GM12878 (cell line): ENCODE results near the gene CD164L2. TPM values are rescaled to one million over a fixed set of nuclear protein-coding genes. Genes with fewer than 3 reads are reported as not detected.

Source experiments
- ATAC-seq: fragments of 200-7000 bp; cut with Tn5 transposase; 3 replicates; pipeline ENCODE4 v1.9.1; 2020; ENCODE audit warnings: mild to moderate bottlenecking, moderate library complexity
- BruUV-seq: library from RNA; stranded (reverse); fragments of 400-500 nt; replicated peaks from 2 replicates; lab custom pipeline; 2021; lab: Mats Ljungman, UMichigan
- CTCF ChIA-PET: fragments of 300-600 bp; sonication (Branson Sonifier 250); formaldehyde crosslinking; extraction: SDS; loops from one replicate; lab custom pipeline; 2021; ENCODE audit warnings: inconsistent platforms; lab: Yijun Ruan, JAX
- POLR2A ChIA-PET: fragments of 350-600 bp; formaldehyde crosslinking; extraction: SDS; loops from one replicate; lab custom pipeline; 2021; ENCODE audit warnings: inconsistent platforms; lab: Charles Lee
- RAD21 ChIA-PET: fragments of 300-600 bp; sonication (Branson Sonifier 250); formaldehyde crosslinking; loops from one replicate; lab custom pipeline; 2023; ENCODE audit warnings: antibody characterized with exemption; ENCODE audit not compliant: unreplicated experiment; lab: Charles Lee
- SMC1A ChIA-PET: fragments of 300-600 bp; sonication (Branson Sonifier 250); formaldehyde crosslinking; loops from one replicate; lab custom pipeline; 2023; ENCODE audit not compliant: unreplicated experiment, uncharacterized antibody; lab: Charles Lee
- DNase-seq: peaks from one replicate; pipeline ENCODE4 v3.0.0-alpha.2; 2011; ENCODE audit warnings: low read depth, low spot score
- FAIRE-seq: peaks from 3 replicates; lab custom pipeline; 2011; peaks lifted over from hg19 to GRCh38; lab: Jason Lieb, UNC
- H2AFZ ChIP-seq: 2 replicates; pipeline ENCODE4 v1.6.0; 2011; ENCODE audit warnings: low read depth, low read length, control low read depth; ENCODE audit not compliant: control insufficient read depth
- H3K27ac ChIP-seq: 2 replicates; pipeline ENCODE4 v1.5.1; 2011; ENCODE audit warnings: control low read depth; ENCODE audit not compliant: control insufficient read depth, insufficient read depth
- H3K27me3 ChIP-seq, 2 experiments: replicated peaks in 1 of 2; 2 replicates each; pipeline versions ENCODE4 v1.6.0 to v1.6.1; 2011; ENCODE audit warnings: low read length in 1 of 2; ENCODE audit not compliant: control insufficient read depth in 2 of 2, insufficient read depth in 2 of 2
- H3K36me3 ChIP-seq, 2 experiments: 2 replicates each; pipeline ENCODE4 v1.5.1; 2011; ENCODE audit warnings: low read length in 1 of 2; ENCODE audit not compliant: control insufficient read depth in 2 of 2, insufficient read depth in 2 of 2
- H3K4me1 ChIP-seq: 2 replicates; pipeline ENCODE4 v1.6.1; 2011; ENCODE audit warnings: mild to moderate bottlenecking, low read length, moderate library complexity, mixed read lengths; ENCODE audit not compliant: control insufficient read depth, insufficient read depth
- H3K4me2 ChIP-seq: 2 replicates; pipeline ENCODE4 v1.6.0; 2011; ENCODE audit warnings: control low read depth; ENCODE audit not compliant: control insufficient read depth, insufficient read depth
- H3K4me3 ChIP-seq: fragments of 200-600 bp; sonication (generic); 2 replicates; pipeline ENCODE4 v1.5.1; 2016
- H3K79me2 ChIP-seq: 2 replicates; pipeline ENCODE4 v1.6.0; 2011; ENCODE audit warnings: low read length; ENCODE audit not compliant: control insufficient read depth, insufficient read depth
- H3K9ac ChIP-seq: 2 replicates; pipeline ENCODE4 v1.8.0; 2011; ENCODE audit warnings: low read length, control low read depth, mixed read lengths; ENCODE audit not compliant: control insufficient read depth, insufficient read depth
- H3K9me3 ChIP-seq: replicated peaks from 3 replicates; pipeline ENCODE4 v1.5.1; 2011; ENCODE audit warnings: mild to moderate bottlenecking, low read length; ENCODE audit not compliant: control insufficient read depth, insufficient read depth
- H4K20me1 ChIP-seq: 2 replicates; pipeline ENCODE4 v1.6.0; 2011; ENCODE audit not compliant: control insufficient read depth, insufficient read depth
- CBX3 ChIP-seq: fragments of 200-600 bp; sonication (generic); IDR thresholded peaks from 2 replicates; pipeline ENCODE4 v1.6.1; 2016; ENCODE audit warnings: low read depth, borderline replicate concordance
- CEBPB ChIP-seq, 2 experiments: fragments of 150-350 bp in 1 of 2; IDR thresholded peaks; 2 replicates each; pipeline ENCODE4 v1.6.1; 2012 to 2014; ENCODE audit warnings: low read depth in 2 of 2, low read length in 2 of 2, borderline replicate concordance in 1 of 2, inconsistent platforms in 1 of 2
- EED ChIP-seq: sonication (generic); IDR thresholded peaks from 2 replicates; pipeline ENCODE4 v1.6.1; 2016; ENCODE audit warnings: antibody characterized with exemption, low read depth
- EZH2 ChIP-seq: IDR thresholded peaks from 2 replicates; pipeline ENCODE4 v1.6.1; 2012; ENCODE audit warnings: low read depth, mild to moderate bottlenecking, control low read depth, inconsistent platforms, low read length, borderline replicate concordance; ENCODE audit not compliant: control insufficient read depth
- FOXK2 ChIP-seq: fragments of 450-650 bp; IDR thresholded peaks from 2 replicates; pipeline ENCODE4 v1.6.1; 2017; ENCODE audit warnings: mild to moderate bottlenecking, moderate library complexity
- HDAC2 ChIP-seq: fragments of 200-600 bp; sonication (generic); IDR thresholded peaks from 2 replicates; pipeline ENCODE4 v1.6.1; 2017
- LARP7 ChIP-seq: fragments of 450-650 bp; IDR thresholded peaks from 2 replicates; pipeline ENCODE4 v1.6.1; 2017; ENCODE audit warnings: mild to moderate bottlenecking
- NFYA ChIP-seq: IDR thresholded peaks from 2 replicates; pipeline ENCODE4 v1.6.1; 2011; ENCODE audit warnings: low read depth, mild to moderate bottlenecking, low read length, improper control_type of control experiment, borderline replicate concordance
- SIX5 ChIP-seq: IDR thresholded peaks from 2 replicates; pipeline ENCODE4 v1.6.1; 2011; ENCODE audit warnings: mild to moderate bottlenecking, low read depth, low read length, moderate library complexity; ENCODE audit not compliant: severe bottlenecking
- TAF1 ChIP-seq: IDR thresholded peaks from 2 replicates; pipeline ENCODE4 v1.6.1; 2011; ENCODE audit warnings: mild to moderate bottlenecking, low read depth, low read length, borderline replicate concordance
- TARDBP ChIP-seq: IDR thresholded peaks from 2 replicates; pipeline ENCODE4 v1.6.1; 2016; ENCODE audit warnings: borderline replicate concordance
- YBX1 ChIP-seq: fragments of 450-650 bp; IDR thresholded peaks from 2 replicates; pipeline ENCODE4 v1.6.1; 2016; ENCODE audit warnings: antibody characterized with exemption
- ZZZ3 ChIP-seq: IDR thresholded peaks from 2 replicates; pipeline ENCODE4 v1.6.1; 2011; ENCODE audit warnings: low read depth; ENCODE audit not compliant: control insufficient read depth, insufficient read length
- WGBS: methylation state at CpG from one replicate; pipeline ENCODE4 v1.1.6; 2016; ENCODE audit warnings: low lambda C conversion rate; ENCODE audit not compliant: insufficient replicate concordance, insufficient coverage; ENCODE audit errors: missing lambda C conversion rate; 5-methylcytosine and 5-hydroxymethylcytosine counted together
- in situ Hi-C: fragments of 300-500 bp; cut with MboI; formaldehyde crosslinking; loops from 9 replicates; pipeline ENCODE4 v1.14.3; 2018; ENCODE audit warnings: mixed read lengths
- intact Hi-C: fragments of 100-400 bp; cut with micrococcal nuclease; formaldehyde crosslinking; loops from one replicate; pipeline ENCODE4 v1.14.2; 2022; ENCODE audit not compliant: unreplicated experiment
- polyA plus RNA-seq, 11 experiments: library from polyadenylated mRNA; depleted of rRNA in 4 of 11; unstranded in 6 of 11; stranded (reverse) in 5 of 11; fragments of >200 nt; fragmentation: Nextera tagmentation in 4 of 11; fragmentation: Illumina TruSeq in 1 of 11; extraction: Ambion mirVana in 4 of 11; extraction: Trizol in 1 of 11; gene quantifications; 1 replicate in 1 of 11; 2 replicates in 10 of 11; pipeline versions ENCODE4 v1.2.1 to v1.2.3, GENCODE V29; 2011 to 2016; ENCODE audit warnings: inconsistent platforms in 2 of 11, missing spikeins in 2 of 11, low read depth in 1 of 11
- total RNA-seq, 4 experiments: library from RNA; depleted of rRNA in 3 of 4; stranded (reverse); fragments of >200 nt in 3 of 4; fragmentation: Illumina TruSeq in 1 of 4; extraction: Trizol in 1 of 4; gene quantifications; 2 replicates each; pipeline versions ENCODE4 v1.2.1 to v1.2.3, GENCODE V29; 2013 to 2021
- TF ChIP-seq, protein P1 (sequence below): fragments of 450-650 bp; IDR thresholded peaks from 2 replicates; pipeline ENCODE4 v1.6.1; 2017; ENCODE audit warnings: low read depth, mild to moderate bottlenecking, moderate library complexity

Gene CD164L2
- total and polyA plus RNA-seq, 10 of the 15 experiments (the other 5 are each of a cell fraction or from before 2014, with no cell fraction given): not detected

DNA sequence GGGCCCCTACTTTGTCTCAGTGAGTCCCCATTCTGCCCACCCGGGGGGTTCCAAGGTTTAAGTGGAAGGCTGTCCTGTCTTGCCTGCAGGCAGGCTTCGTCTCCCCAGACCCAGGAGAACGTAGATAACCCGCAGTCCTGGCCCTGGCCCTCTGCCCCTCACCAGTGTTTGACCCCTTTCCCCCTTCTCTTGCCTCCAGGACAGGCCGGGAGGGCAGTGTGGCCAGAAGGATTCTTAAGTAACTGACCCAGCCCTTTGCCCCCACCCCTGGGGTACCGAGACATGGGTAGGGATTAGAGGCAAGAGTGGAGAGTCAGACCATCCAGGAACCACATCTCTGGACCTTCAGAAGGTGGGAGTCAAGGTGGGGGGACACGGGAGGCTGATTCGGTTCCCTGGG, 52.3 kb downstream of the CD164L2 start:
- no peak for TF ChIP-seq TARDBP
- TF ChIP-seq YBX1: no peak
- TF ChIP-seq, protein P1, sequence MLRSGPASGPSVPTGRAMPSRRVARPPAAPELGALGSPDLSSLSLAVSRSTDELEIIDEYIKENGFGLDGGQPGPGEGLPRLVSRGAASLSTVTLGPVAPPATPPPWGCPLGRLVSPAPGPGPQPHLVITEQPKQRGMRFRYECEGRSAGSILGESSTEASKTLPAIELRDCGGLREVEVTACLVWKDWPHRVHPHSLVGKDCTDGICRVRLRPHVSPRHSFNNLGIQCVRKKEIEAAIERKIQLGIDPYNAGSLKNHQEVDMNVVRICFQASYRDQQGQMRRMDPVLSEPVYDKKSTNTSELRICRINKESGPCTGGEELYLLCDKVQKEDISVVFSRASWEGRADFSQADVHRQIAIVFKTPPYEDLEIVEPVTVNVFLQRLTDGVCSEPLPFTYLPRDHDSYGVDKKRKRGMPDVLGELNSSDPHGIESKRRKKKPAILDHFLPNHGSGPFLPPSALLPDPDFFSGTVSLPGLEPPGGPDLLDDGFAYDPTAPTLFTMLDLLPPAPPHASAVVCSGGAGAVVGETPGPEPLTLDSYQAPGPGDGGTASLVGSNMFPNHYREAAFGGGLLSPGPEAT: no peak
- TF ChIP-seq CBX3: no peak
- TF ChIP-seq ZZZ3: no peak
- TF ChIP-seq LARP7: no peak
- TF ChIP-seq EED: no peak
- TF ChIP-seq FOXK2: no peak
- no peak for TF ChIP-seq NFYA
- no peak for TF ChIP-seq HDAC2
- no peak for TF ChIP-seq CEBPB (IDR thresholded peaks at IDR 0.05; ENCODE audit: borderline replicate concordance in 1 of 2, low read depth in 2 of 2, low read length in 2 of 2)
- no peak for TF ChIP-seq EZH2
- TF ChIP-seq TAF1: no peak
- no peak for TF ChIP-seq SIX5

More for the DNA sequence above, 52.3 kb downstream of the CD164L2 start:
- no peak for FAIRE-seq
- no peak overlapping the region for H3K4me2 ChIP-seq
- BruUV-seq: no TSS peak
- H3K27ac ChIP-seq: no peak overlapping the region
- intact Hi-C loops: no loop called here
- ChIA-PET RAD21 (no interaction called here), SMC1A (no interaction called here), POLR2A (no interaction called here), CTCF (interaction anchor here (0.7 to 4.4 kb wide), 3 partner anchors 27 to 274 kb away, joined by 3 to 77 read pairs (median 3); no protein-coding TSS in a partner anchor)
- no peak for DNase-seq
- WGBS: 95% methylated on average over 8 of the region's 8 CpGs
- H3K27me3 ChIP-seq: no peaks in the 10 kb centered on the region
- H3K36me3 ChIP-seq: peaks cover 18 to 24% of the 10 kb centered on the region in 2 experiments
- in situ Hi-C loops: no loop called here
- ATAC-seq: no peak
- H3K9me3 ChIP-seq: no peaks in the 10 kb centered on the region
- no peak overlapping the region for H3K4me3 ChIP-seq
- peaks cover 19% of the 10 kb centered on the region for H3K79me2 ChIP-seq
- no peaks in the 10 kb centered on the region for H3K4me1 ChIP-seq
- no peak overlapping the region for H2AFZ ChIP-seq
- no peak overlapping the region for H3K9ac ChIP-seq
- no peaks in the 10 kb centered on the region; the same call in 1 of the 2 replicates for H4K20me1 ChIP-seq

Other genes with a start within 250 kb of the CD164L2 start
Only the 7 nearest of the 9 such genes appear.
- gene WDTC1, start 148.7 kb downstream of the CD164L2 start, total RNA-seq (2014; rRNA removed): 14.2 and 15.4 TPM in 2 replicates
- 8.0 and 8.2 TPM in 2 replicates for gene WDTC1, start 148.7 kb downstream of the CD164L2 start, total RNA-seq (2014; rRNA removed; fragmentation: Illumina TruSeq; extraction: Trizol)
- 28.7 and 30.3 TPM in 2 replicates for gene WDTC1, start 148.7 kb downstream of the CD164L2 start, total RNA-seq (2021)
- gene WDTC1, start 148.7 kb downstream of the CD164L2 start, polyA plus RNA-seq (2011; rRNA removed): 3.1 and 7.2 TPM in 2 replicates
- 12.6 and 19.0 TPM in 2 replicates for gene WDTC1, start 148.7 kb downstream of the CD164L2 start, polyA plus RNA-seq (2014; fragmentation: Illumina TruSeq; extraction: Trizol)
- under 1 TPM; 0.21 to 0.26 TPM for gene WDTC1, start 148.7 kb downstream of the CD164L2 start, polyA plus RNA-seq (2014; fragmentation: Nextera tagmentation; extraction: Ambion mirVana)
- 15.1 and 17.3 TPM in 2 replicates for gene WDTC1, start 148.7 kb downstream of the CD164L2 start, polyA plus RNA-seq (2014; rRNA removed)
- gene WDTC1, start 148.7 kb downstream of the CD164L2 start, polyA plus RNA-seq (2016; fragmentation: Nextera tagmentation; extraction: Ambion mirVana): 1 to 10 TPM; 2.8 to 3.7 TPM
- 29.1 and 38.0 TPM in 2 replicates for gene TMEM222, start 61.2 kb downstream of the CD164L2 start, total RNA-seq (2014; rRNA removed)
- 22.5 and 23.9 TPM in 2 replicates for gene TMEM222, start 61.2 kb downstream of the CD164L2 start, total RNA-seq (2014; rRNA removed; fragmentation: Illumina TruSeq; extraction: Trizol)
- gene TMEM222, start 61.2 kb downstream of the CD164L2 start, total RNA-seq (2021): 39.3 TPM in 2 replicates
- 12.5 and 27.5 TPM in 2 replicates for gene TMEM222, start 61.2 kb downstream of the CD164L2 start, polyA plus RNA-seq (2011; rRNA removed)
- 11.4 and 32.9 TPM in 2 replicates for gene TMEM222, start 61.2 kb downstream of the CD164L2 start, polyA plus RNA-seq (2014; fragmentation: Illumina TruSeq; extraction: Trizol)
- 1 to 10 TPM; 3.8 to 7.8 TPM for gene TMEM222, start 61.2 kb downstream of the CD164L2 start, polyA plus RNA-seq (2014; fragmentation: Nextera tagmentation; extraction: Ambion mirVana)
- 43.5 and 53.2 TPM in 2 replicates for gene TMEM222, start 61.2 kb downstream of the CD164L2 start, polyA plus RNA-seq (2014; rRNA removed)
- 10 to 100 TPM; 41.1 to 42.4 TPM for gene TMEM222, start 61.2 kb downstream of the CD164L2 start, polyA plus RNA-seq (2016; fragmentation: Nextera tagmentation; extraction: Ambion mirVana)
- gene SYTL1, start 41.3 kb downstream of the CD164L2 start, total RNA-seq (2014; rRNA removed): 37.2 and 42.5 TPM in 2 replicates
- gene SYTL1, start 41.3 kb downstream of the CD164L2 start, total RNA-seq (2014; rRNA removed; fragmentation: Illumina TruSeq; extraction: Trizol): 6.2 and 8.1 TPM in 2 replicates
- 37.5 and 38.6 TPM in 2 replicates for gene SYTL1, start 41.3 kb downstream of the CD164L2 start, total RNA-seq (2021)
- 1.5 and 2.7 TPM in 2 replicates for gene SYTL1, start 41.3 kb downstream of the CD164L2 start, polyA plus RNA-seq (2011; rRNA removed)
- 1.2 and 3.7 TPM in 2 replicates for gene SYTL1, start 41.3 kb downstream of the CD164L2 start, polyA plus RNA-seq (2014; fragmentation: Illumina TruSeq; extraction: Trizol)
- gene SYTL1, start 41.3 kb downstream of the CD164L2 start, polyA plus RNA-seq (2014; fragmentation: Nextera tagmentation; extraction: Ambion mirVana): 1 to 10 TPM in 1 of 2 experiments, under 1 TPM in 1; 0.72 to 3.5 TPM
- gene SYTL1, start 41.3 kb downstream of the CD164L2 start, polyA plus RNA-seq (2014; rRNA removed): 45.6 and 59.4 TPM in 2 replicates
- gene SYTL1, start 41.3 kb downstream of the CD164L2 start, polyA plus RNA-seq (2016; fragmentation: Nextera tagmentation; extraction: Ambion mirVana): 10 to 100 TPM; 21.5 to 33.9 TPM
- 1.5 and 3.4 TPM in 2 replicates for gene MAP3K6, start 16.4 kb downstream of the CD164L2 start, total RNA-seq (2014; rRNA removed)
- gene MAP3K6, start 16.4 kb downstream of the CD164L2 start, total RNA-seq (2014; rRNA removed; fragmentation: Illumina TruSeq; extraction: Trizol): 0.31 and 0.83 TPM in 2 replicates
- gene MAP3K6, start 16.4 kb downstream of the CD164L2 start, total RNA-seq (2021): 1.6 and 2.5 TPM in 2 replicates
- 0.69 and 1.2 TPM in 2 replicates for gene MAP3K6, start 16.4 kb downstream of the CD164L2 start, polyA plus RNA-seq (2011; rRNA removed)
- gene MAP3K6, start 16.4 kb downstream of the CD164L2 start, polyA plus RNA-seq (2014; fragmentation: Illumina TruSeq; extraction: Trizol): 0.03 and 0.37 TPM in 2 replicates
- under 1 TPM in 1 of 2 experiments, not detected in 1; 0.15 TPM for gene MAP3K6, start 16.4 kb downstream of the CD164L2 start, polyA plus RNA-seq (2014; fragmentation: Nextera tagmentation; extraction: Ambion mirVana)
- gene MAP3K6, start 16.4 kb downstream of the CD164L2 start, polyA plus RNA-seq (2014; rRNA removed): 0.60 and 1.6 TPM in 2 replicates
- 1 to 10 TPM; 1.3 to 1.5 TPM for gene MAP3K6, start 16.4 kb downstream of the CD164L2 start, polyA plus RNA-seq (2016; fragmentation: Nextera tagmentation; extraction: Ambion mirVana)
- not detected in 2 replicates for gene FCN3, start 8.5 kb downstream of the CD164L2 start, total RNA-seq (2014; rRNA removed)
- gene FCN3, start 8.5 kb downstream of the CD164L2 start, total RNA-seq (2014; rRNA removed; fragmentation: Illumina TruSeq; extraction: Trizol): not detected in 2 replicates
- 0.28 and 0.32 TPM in 2 replicates for gene FCN3, start 8.5 kb downstream of the CD164L2 start, total RNA-seq (2021)
- not detected in 2 replicates for gene FCN3, start 8.5 kb downstream of the CD164L2 start, polyA plus RNA-seq (2011; rRNA removed)
- gene FCN3, start 8.5 kb downstream of the CD164L2 start, polyA plus RNA-seq (2014; fragmentation: Illumina TruSeq; extraction: Trizol): not detected in 2 replicates
- not detected for gene FCN3, start 8.5 kb downstream of the CD164L2 start, polyA plus RNA-seq (2014; fragmentation: Nextera tagmentation; extraction: Ambion mirVana)
- gene FCN3, start 8.5 kb downstream of the CD164L2 start, polyA plus RNA-seq (2014; rRNA removed): not detected in 2 replicates
- not detected for gene FCN3, start 8.5 kb downstream of the CD164L2 start, polyA plus RNA-seq (2016; fragmentation: Nextera tagmentation; extraction: Ambion mirVana)
- gene GPR3, start 9.3 kb upstream of the CD164L2 start, total RNA-seq (2014; rRNA removed): 0.16 and 0.45 TPM in 2 replicates
- 0.14 TPM in 1 of 2 replicates, not detected in the other for gene GPR3, start 9.3 kb upstream of the CD164L2 start, total RNA-seq (2014; rRNA removed; fragmentation: Illumina TruSeq; extraction: Trizol)
- gene GPR3, start 9.3 kb upstream of the CD164L2 start, total RNA-seq (2021): 0.33 and 0.56 TPM in 2 replicates
- gene GPR3, start 9.3 kb upstream of the CD164L2 start, polyA plus RNA-seq (2011; rRNA removed): 0.48 and 1.4 TPM in 2 replicates
- 0.40 and 0.57 TPM in 2 replicates for gene GPR3, start 9.3 kb upstream of the CD164L2 start, polyA plus RNA-seq (2014; fragmentation: Illumina TruSeq; extraction: Trizol)
- not detected for gene GPR3, start 9.3 kb upstream of the CD164L2 start, polyA plus RNA-seq (2014; fragmentation: Nextera tagmentation; extraction: Ambion mirVana)
- gene GPR3, start 9.3 kb upstream of the CD164L2 start, polyA plus RNA-seq (2014; rRNA removed): 0.44 and 0.63 TPM in 2 replicates
- under 1 TPM; 0.72 to 0.96 TPM for gene GPR3, start 9.3 kb upstream of the CD164L2 start, polyA plus RNA-seq (2016; fragmentation: Nextera tagmentation; extraction: Ambion mirVana)
- gene WASF2, start 106.8 kb upstream of the CD164L2 start, total RNA-seq (2014; rRNA removed): 13.5 and 15.6 TPM in 2 replicates
- gene WASF2, start 106.8 kb upstream of the CD164L2 start, total RNA-seq (2014; rRNA removed; fragmentation: Illumina TruSeq; extraction: Trizol): 18.4 TPM in 2 replicates
- 111 and 112 TPM in 2 replicates for gene WASF2, start 106.8 kb upstream of the CD164L2 start, total RNA-seq (2021)
- gene WASF2, start 106.8 kb upstream of the CD164L2 start, polyA plus RNA-seq (2011; rRNA removed): 20.9 and 40.8 TPM in 2 replicates
- gene WASF2, start 106.8 kb upstream of the CD164L2 start, polyA plus RNA-seq (2014; fragmentation: Illumina TruSeq; extraction: Trizol): 67.6 and 74.8 TPM in 2 replicates
- gene WASF2, start 106.8 kb upstream of the CD164L2 start, polyA plus RNA-seq (2014; fragmentation: Nextera tagmentation; extraction: Ambion mirVana): 1 to 10 TPM; 7.0 to 9.3 TPM
- 33.4 and 43.0 TPM in 2 replicates for gene WASF2, start 106.8 kb upstream of the CD164L2 start, polyA plus RNA-seq (2014; rRNA removed)
- 100 to 1,000 TPM in 1 of 2 experiments, 10 to 100 TPM in 1; 98.6 to 103 TPM for gene WASF2, start 106.8 kb upstream of the CD164L2 start, polyA plus RNA-seq (2016; fragmentation: Nextera tagmentation; extraction: Ambion mirVana)